AG08396 (cell line): ENCODE results near the gene PAPLN.

Experiments used
- DNase-seq: peaks from one replicate; pipeline ENCODE4 v3.0.0; 2012; ENCODE audit warnings: low spot score, mixed read lengths

The PAPLN gene

DNA sequence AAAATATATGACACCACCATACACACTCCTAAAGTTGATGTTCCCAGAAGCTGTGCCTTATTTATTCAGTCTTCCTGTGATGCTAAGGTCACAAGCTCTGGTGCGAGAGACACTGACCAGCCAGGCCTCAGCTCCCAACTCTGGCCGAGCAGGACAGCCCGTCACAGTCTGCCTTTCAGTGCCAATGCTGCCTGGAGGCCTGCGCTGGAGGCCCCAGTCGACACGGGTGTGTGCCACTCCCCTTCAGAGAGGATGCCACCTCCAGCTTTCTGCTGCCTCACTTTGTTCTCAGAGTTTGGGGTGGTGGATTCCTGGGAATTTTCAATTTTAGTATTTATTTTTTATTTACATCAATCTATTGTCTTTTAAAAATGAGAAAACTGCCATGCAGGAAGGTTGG, 7.3 kb upstream of the PAPLN start:
- no peak for DNase-seq

DNA sequence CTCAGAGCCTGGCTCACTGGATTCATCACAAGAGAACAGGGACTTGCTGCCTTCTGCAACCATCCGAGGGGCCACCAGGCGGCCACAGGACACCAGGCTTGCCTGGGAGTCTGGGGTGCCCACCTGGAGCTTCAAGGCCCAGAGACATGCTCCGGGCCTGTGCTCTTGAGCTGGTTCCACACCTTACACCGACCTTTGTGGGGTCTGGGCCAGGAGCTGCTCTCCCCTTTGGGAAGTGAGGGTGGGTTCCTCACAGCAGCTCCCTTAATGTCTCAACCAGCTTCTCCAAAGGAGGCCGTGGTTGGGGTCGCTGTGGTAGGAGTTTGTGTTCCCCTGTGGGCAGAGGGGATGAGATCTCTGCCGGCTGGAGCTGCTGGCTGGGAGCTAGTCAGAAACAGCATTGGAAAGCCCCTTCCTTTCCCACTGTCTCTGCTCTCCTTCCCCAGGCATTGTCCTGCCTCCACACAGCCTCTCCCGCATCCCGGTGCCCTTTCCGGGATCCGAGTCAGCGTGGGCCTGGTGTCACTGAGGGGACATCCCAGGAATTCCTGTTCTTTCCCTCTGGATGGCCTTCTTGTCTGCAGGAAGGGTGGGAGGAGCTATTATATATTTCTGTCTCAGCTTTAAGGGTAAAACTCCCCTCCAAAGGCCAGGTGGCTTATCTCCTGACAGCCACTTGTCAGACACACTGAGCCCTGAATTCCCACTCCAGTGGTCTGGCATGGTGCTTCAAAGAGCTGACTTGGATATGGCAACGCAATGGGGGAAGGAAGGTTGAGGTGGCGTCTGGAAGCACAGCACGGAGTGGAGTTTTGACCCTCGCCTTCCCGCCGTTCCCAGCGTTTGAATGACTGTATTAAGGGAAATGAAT, 5.1 kb upstream of the PAPLN start:
- peak; percentile 25 for DNase-seq

DNA sequence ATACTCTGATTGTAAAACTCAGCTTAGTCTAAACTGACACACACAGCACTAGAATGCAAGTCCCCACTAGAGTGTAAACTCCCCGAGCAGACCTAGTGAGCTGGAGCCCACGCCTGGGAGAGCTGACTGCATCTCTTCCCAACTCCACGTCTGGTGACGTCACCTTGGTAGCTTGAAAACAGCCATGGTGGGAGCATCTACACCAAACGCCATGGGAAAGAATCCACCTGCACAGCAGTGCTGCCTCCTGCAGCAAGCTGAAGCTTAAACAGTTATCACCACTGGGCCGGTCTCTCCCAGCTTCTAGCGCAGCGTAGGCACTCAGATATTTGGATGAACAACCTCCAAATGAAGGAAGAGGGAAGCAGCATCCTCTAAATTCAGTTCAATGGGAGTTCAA, 4.3 kb upstream of the PAPLN start:
- DNase-seq, result no peak

DNA sequence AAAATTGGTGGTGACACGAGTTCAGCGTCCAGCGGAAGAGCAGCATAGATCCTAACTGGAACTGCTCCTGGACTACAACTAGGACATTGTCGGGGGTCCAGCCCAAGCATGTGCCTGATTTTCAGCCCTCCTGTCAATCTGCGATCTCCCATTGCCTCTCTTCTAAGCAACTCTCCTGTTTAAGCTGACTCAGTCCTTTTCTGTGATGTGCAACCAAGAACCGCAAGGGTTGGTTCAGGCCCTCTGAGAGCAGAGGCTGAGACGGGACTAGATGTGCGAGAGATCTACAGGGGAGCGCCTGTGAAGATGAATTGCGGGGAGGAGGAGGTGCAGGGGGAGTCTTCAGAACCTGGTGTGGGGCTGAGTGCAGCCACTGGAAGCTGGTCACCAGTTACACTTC, 3.7 kb upstream of the PAPLN start:
- no peak for DNase-seq

- DNase-seq, result no peak
Measured at GRCh38 chr14:73234029-73234428, 3.3 kb upstream of the PAPLN start.

GRCh38 chr14:73234586-73235394, 2.5 kb upstream of the PAPLN start:
- DNase-seq, result no peak

GRCh38 chr14:73235531-73236155, 1.7 kb upstream of the PAPLN start:
- no peak for DNase-seq

- DNase-seq, result no peak
Measured at GRCh38 chr14:73236157-73236556, 1.1 kb upstream of the PAPLN start.

- DNase-seq, result no peak
Measured at GRCh38 chr14:73236752-73237218, 521 bp upstream of the PAPLN start.

GRCh38 chr14:73237786-73238423, 599 bp downstream of the PAPLN start:
- DNase-seq, result peak; percentile 57

DNA sequence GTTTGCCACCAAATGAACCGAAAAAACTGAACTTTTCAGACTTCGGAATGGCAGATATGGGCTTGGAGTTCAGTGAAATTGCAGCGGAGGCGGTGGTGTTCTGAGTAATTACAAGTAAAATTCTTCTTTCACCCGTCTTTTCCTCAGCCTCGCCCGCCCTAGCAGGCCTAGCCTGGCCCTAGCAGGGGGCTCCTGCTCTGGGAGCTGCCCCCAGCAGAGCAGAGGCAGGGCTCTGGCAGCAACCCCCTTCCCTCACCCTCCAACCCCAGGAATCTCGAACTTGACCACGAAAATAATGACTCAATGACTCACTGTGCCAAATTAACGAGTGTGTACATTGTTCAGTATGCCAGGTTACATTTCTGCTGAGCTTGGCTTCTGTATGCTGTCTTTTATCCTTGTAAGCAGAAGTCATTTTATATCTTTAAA, 1.1 kb downstream of the PAPLN start:
- DNase-seq, result peak; percentile 85

- DNase-seq, result peak; percentile 18
Measured at GRCh38 chr14:73238941-73239340, 1.6 kb downstream of the PAPLN start.

GRCh38 chr14:73239393-73240241, 2.3 kb downstream of the PAPLN start:
- peak; percentile 70 for DNase-seq

DNA sequence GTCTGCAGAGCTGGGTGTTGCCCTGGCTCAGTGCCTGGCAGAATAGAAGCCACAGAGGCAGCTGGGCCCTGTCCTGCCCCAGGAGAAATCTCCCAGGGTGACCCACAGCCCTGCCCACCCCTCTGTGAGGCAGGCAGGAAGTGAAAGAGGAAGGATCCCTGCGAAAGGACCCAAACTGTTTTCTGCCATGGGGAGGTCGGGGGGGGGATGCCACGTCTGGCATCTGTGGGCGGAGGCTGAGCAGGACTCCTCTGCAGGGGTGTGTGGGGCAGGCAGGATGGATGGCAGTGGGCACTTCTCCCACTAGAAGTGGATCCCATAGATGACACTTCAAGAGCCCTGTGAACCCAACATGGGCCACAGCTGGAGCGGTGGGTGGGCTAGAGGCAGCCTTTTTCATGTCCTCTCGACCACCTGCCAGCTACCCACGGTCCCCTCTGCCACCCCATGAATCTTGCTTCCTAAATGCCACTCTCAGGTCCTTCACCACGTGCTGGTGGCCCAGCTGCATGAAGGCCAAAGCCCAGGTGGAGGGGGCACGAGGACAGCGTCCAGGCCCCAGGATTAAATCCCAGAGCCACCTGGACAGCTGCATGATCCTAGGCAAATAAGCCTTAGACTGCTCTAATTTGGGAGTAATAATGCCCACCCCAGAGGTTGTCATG, 3.6 kb downstream of the PAPLN start:
- peak; percentile 3 for DNase-seq

GRCh38 chr14:73241481-73242165, 4.3 kb downstream of the PAPLN start:
- DNase-seq, result peak; percentile 27

DNA sequence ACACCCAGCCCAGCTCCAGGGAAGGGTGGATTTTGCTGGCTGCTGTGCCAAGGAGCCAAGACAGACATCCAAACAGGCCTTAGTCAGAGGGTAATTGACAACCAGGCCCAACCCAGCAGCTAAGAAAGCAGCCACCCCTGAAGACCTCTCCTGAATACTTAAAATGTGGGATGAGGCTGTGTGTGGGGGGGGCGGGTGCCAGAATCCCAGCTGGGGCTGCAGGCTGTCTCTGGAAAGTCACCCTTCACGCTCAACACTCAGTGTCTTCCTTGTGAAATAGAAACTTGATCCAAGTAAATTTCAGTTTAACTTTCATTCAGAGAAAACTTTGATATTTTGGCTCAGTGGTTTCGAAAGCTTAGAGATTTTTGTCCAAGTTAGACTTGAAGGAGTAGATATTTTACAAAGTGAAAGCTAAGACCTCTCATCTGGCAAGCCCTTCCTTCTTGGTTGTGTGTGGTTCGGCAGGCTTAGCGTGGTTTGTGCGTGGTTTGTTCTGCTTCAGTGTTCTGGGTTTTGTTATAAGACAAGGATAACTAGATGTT, 5.1 kb downstream of the PAPLN start:
- DNase-seq, result peak; percentile 36

- no peak for DNase-seq
Measured at GRCh38 chr14:73243341-73243740, 6.0 kb downstream of the PAPLN start.

DNA sequence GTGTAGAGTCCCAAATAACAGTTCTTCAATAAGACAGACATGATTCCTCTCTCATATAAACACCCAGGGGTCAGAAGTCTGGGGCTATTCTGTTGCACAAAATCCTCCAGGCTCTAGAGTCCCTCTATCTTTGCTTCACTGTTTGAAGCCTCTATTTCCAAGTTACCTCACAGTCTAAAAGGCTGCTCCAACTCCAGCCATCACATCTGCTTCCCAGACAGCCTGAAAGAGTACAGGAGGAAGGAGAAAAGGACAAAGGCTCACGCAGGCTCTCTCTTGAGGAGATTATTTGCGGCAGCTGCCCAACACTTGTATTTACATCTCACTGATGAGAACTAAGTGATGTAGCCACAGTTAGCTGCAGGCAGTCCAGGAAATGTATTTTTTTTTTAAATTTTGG, 6.4 kb downstream of the PAPLN start:
- no peak for DNase-seq

GRCh38 chr14:73244541-73245290, 7.4 kb downstream of the PAPLN start:
- DNase-seq, result no peak
